Measurements from ENCODE around the gene ADGRG4.
"Not testable (repeated sequence)": the region's sequence is repeated elsewhere in the genome, so short reads cannot be mapped to it uniquely, and the experiment has no call there.

Gene ADGRG4

GRCh38 chrX:136300721-136301120, at the start of gene ADGRG4:
Gene ADGRG4, plus strand, starts transcription at chrX:136300963. Its CDS starts 7,815 bp downstream, at chrX:136308778.
- not testable (repeated sequence) for DNase-seq

- DNase-seq = no peak
Observed at GRCh38 chrX:136251041-136251991, 49.4 kb upstream of the ADGRG4 start, which contains the start of gene MAP7D3. Gene MAP7D3, minus strand, starts transcription at chrX:136251400. Its CDS starts 42 bp downstream, at chrX:136251358.

- DNase-seq = no peak
Observed at GRCh38 chrX:136255541-136255940, 45.2 kb upstream of the ADGRG4 start.

- DNase-seq = no peak
Observed at GRCh38 chrX:136256026-136256425, 44.7 kb upstream of the ADGRG4 start.

GRCh38 chrX:136258951-136259350, 41.8 kb upstream of the ADGRG4 start:
- DNase-seq = no peak

- DNase-seq = no peak
Observed at GRCh38 chrX:136259543-136259942, 41.2 kb upstream of the ADGRG4 start.

GRCh38 chrX:136260776-136261175, 40.0 kb upstream of the ADGRG4 start:
- no peak for DNase-seq

GRCh38 chrX:136261321-136261720, 39.4 kb upstream of the ADGRG4 start:
- no peak for DNase-seq

GRCh38 chrX:136262243-136262642, 38.5 kb upstream of the ADGRG4 start:
- DNase-seq = no peak

- DNase-seq = no peak
Observed at GRCh38 chrX:136262812-136263315, 37.9 kb upstream of the ADGRG4 start.

GRCh38 chrX:136266828-136267227, 33.9 kb upstream of the ADGRG4 start:
- DNase-seq = no peak

- DNase-seq = no peak
Observed at GRCh38 chrX:136268051-136269048, 32.4 kb upstream of the ADGRG4 start.

GRCh38 chrX:136269921-136270320, 30.8 kb upstream of the ADGRG4 start:
- no peak for DNase-seq

- DNase-seq = no peak
Observed at GRCh38 chrX:136271300-136271699, 29.5 kb upstream of the ADGRG4 start.

- no peak for DNase-seq
Observed at GRCh38 chrX:136272325-136272724, 28.4 kb upstream of the ADGRG4 start.

- peak; percentile 38 for DNase-seq
Observed at GRCh38 chrX:136273986-136274385, 26.8 kb upstream of the ADGRG4 start.

GRCh38 chrX:136275553-136275952, 25.2 kb upstream of the ADGRG4 start:
- DNase-seq = no peak

GRCh38 chrX:136286375-136286774, 14.4 kb upstream of the ADGRG4 start:
- not testable (repeated sequence) for DNase-seq

- DNase-seq = no peak
Observed at GRCh38 chrX:136291824-136292223, 8.9 kb upstream of the ADGRG4 start.

- no peak for DNase-seq
Observed at GRCh38 chrX:136292656-136293055, 8.1 kb upstream of the ADGRG4 start.

GRCh38 chrX:136295380-136295779, 5.4 kb upstream of the ADGRG4 start:
- DNase-seq = no peak

GRCh38 chrX:136303041-136303440, 2.3 kb downstream of the ADGRG4 start:
- no peak for DNase-seq

- DNase-seq = no peak
Observed at GRCh38 chrX:136304493-136304892, 3.7 kb downstream of the ADGRG4 start.

Measured in NCI-H2029 (cell line).